Natural killer cell (primary cell): ENCODE results near the gene ELMOD3. TPM values are rescaled to one million over a fixed set of nuclear protein-coding genes. Genes with fewer than 3 reads are reported as not detected.
"Not testable (repeated sequence)": the region's sequence is repeated elsewhere in the genome, so short reads cannot be mapped to it uniquely, and the experiment has no call there.

Experiments
- ATAC-seq, 3 donors: fragments of 150-1000 bp in 2 of 3; fragments of 200-7000 bp in 1 of 3; cut with Tn5 transposase; 1 replicate in 1 of 3; 2 replicates in 2 of 3; pipeline ENCODE4 v1.10.0; 2021; ENCODE audit warnings: mild to moderate bottlenecking in 2 of 3, moderate library complexity in 2 of 3
- DNase-seq, 2 donors: peaks; one replicate each; pipeline versions ENCODE4 v3.0.0 to v3.0.0-alpha.2; 2013 to 2021; ENCODE audit warnings: mixed read lengths in 1 of 2
- H3K27ac ChIP-seq: one replicate; pipeline ENCODE4 v1.5.1; 2013; ENCODE audit warnings: mild to moderate bottlenecking, low read length
- H3K27me3 ChIP-seq: one replicate; pipeline ENCODE4 v1.6.1; 2013; ENCODE audit warnings: low read length; ENCODE audit not compliant: control insufficient read depth, insufficient read depth
- H3K36me3 ChIP-seq: one replicate; pipeline ENCODE4 v1.6.1; 2013; ENCODE audit warnings: low read length; ENCODE audit not compliant: control insufficient read depth, insufficient read depth
- H3K4me1 ChIP-seq: one replicate; pipeline ENCODE4 v1.6.1; 2013; ENCODE audit warnings: low read length; ENCODE audit not compliant: control insufficient read depth, insufficient read depth
- H3K4me3 ChIP-seq: one replicate; pipeline ENCODE4 v1.5.1; 2013; ENCODE audit warnings: low read length
- H3K9me3 ChIP-seq: one replicate; pipeline ENCODE4 v1.6.1; 2013; ENCODE audit warnings: low read length; ENCODE audit not compliant: control insufficient read depth, insufficient read depth
- H3K27ac Mint-ChIP-seq, 2 donors: one replicate each; pipeline ENCODE4 v1.8.0; 2022; ENCODE audit warnings: mild to moderate bottlenecking in 2 of 2, mixed read lengths in 2 of 2, moderate library complexity in 1 of 2
- H3K27me3 Mint-ChIP-seq, 2 donors: one replicate each; pipeline ENCODE4 v1.8.0; 2022; ENCODE audit warnings: low read depth in 2 of 2, mixed read lengths in 2 of 2
- H3K36me3 Mint-ChIP-seq: one replicate; pipeline ENCODE4 v1.8.0; 2022; ENCODE audit warnings: mixed read lengths
- H3K4me1 Mint-ChIP-seq, 2 donors: one replicate each; pipeline ENCODE4 v1.8.0; 2022; ENCODE audit warnings: mixed read lengths in 2 of 2
- H3K4me3 Mint-ChIP-seq: one replicate; pipeline ENCODE4 v1.8.0; 2022; ENCODE audit warnings: mild to moderate bottlenecking, moderate library complexity, mixed read lengths
- H3K9me3 Mint-ChIP-seq, 2 donors: one replicate each; pipeline ENCODE4 v1.8.0; 2022; ENCODE audit warnings: mixed read lengths in 2 of 2
- CTCF ChIP-seq: fragments of 200-600 bp; IDR thresholded peaks from one replicate; pipeline ENCODE4 v1.8.0; 2022; ENCODE audit warnings: antibody characterized with exemption
- WGBS: methylation state at CpG from one replicate; pipeline ENCODE4 v1.1.7; 2013; ENCODE audit warnings: missing lambda C conversion rate; ENCODE audit not compliant: insufficient coverage; 5-methylcytosine and 5-hydroxymethylcytosine counted together
- intact Hi-C: fragments of 100-400 bp; cut with micrococcal nuclease; formaldehyde crosslinking; loops from one replicate; pipeline ENCODE4 v1.14.2; 2022
- total RNA-seq, 4 donors: library from RNA; stranded (reverse); fragments of 120-200 nt in 1 of 4; gene quantifications; one replicate each; pipeline versions ENCODE4 v1.2.3 to v1.2.4, GENCODE V29; 2013 to 2022

The ELMOD3 gene
- total RNA-seq, 3 donors from 2014 or later (not counting 1 experiment from before 2014, with no cell fraction given), result 22.4 to 33.9 (median 24.8) TPM

- peaks cover 46 to 50% of the 10 kb centered on the region in 2 donors for H3K4me1 Mint-ChIP-seq
- no peak for TF ChIP-seq CTCF
- intact Hi-C loops, result no loop called here
- DNase-seq (no peak), ATAC-seq (no peak)
- H3K27me3 ChIP-seq, result no peaks in the 10 kb centered on the region
- no peaks in the 10 kb centered on the region for H3K9me3 ChIP-seq
- no peak overlapping the region for H3K27ac Mint-ChIP-seq
- H3K4me3 ChIP-seq, result no peak overlapping the region
- H3K4me1 ChIP-seq, result peaks cover 19% of the 10 kb centered on the region
- H3K36me3 ChIP-seq, result peaks cover 21% of the 10 kb centered on the region
- 96% methylated on average over 2 of the region's 2 CpGs for WGBS
- no peak overlapping the region for H3K4me3 Mint-ChIP-seq
- H3K27ac ChIP-seq, result no peak overlapping the region
- H3K9me3 Mint-ChIP-seq, result no peaks in the 10 kb centered on the region
- no peaks in the 10 kb centered on the region for H3K27me3 Mint-ChIP-seq
- H3K36me3 Mint-ChIP-seq, result no peaks in the 10 kb centered on the region
These were observed 1.6 kb downstream of the ELMOD3 start for GRCh38 chr2:85356186-85356585.

GRCh38 chr2:85357736-85358135 is 3.2 kb downstream of the ELMOD3 start:
- Histone ChIP-seq H3K4me3 (no peak overlapping the region), H3K9me3 (no peaks in the 10 kb centered on the region), H3K36me3 (peaks cover 29% of the 10 kb centered on the region), H3K27ac (no peak overlapping the region), H3K27me3 (no peaks in the 10 kb centered on the region), H3K4me1 (peaks cover 19% of the 10 kb centered on the region)
- H3K4me1 Mint-ChIP-seq, result peaks cover 46 to 48% of the 10 kb centered on the region in 2 donors
- intact Hi-C loops, result no loop called here
- H3K4me3 Mint-ChIP-seq, result no peak overlapping the region
- no peak for TF ChIP-seq CTCF
- ATAC-seq, result no peak
- no peaks in the 10 kb centered on the region for H3K9me3 Mint-ChIP-seq
- no peaks in the 10 kb centered on the region for H3K36me3 Mint-ChIP-seq
- H3K27me3 Mint-ChIP-seq, result no peaks in the 10 kb centered on the region
- no peak for DNase-seq
- 93% methylated on average over 3 of the region's 3 CpGs for WGBS
- peak overlapping the region in 1 of 2 donors; percentile 48 for H3K27ac Mint-ChIP-seq

GRCh38 chr2:85362653-85363387 is 8.3 kb downstream of the ELMOD3 start:
- peaks cover 11% of the 10 kb centered on the region in 2 donors for H3K4me1 Mint-ChIP-seq
- H3K4me1 ChIP-seq, H3K4me3 ChIP-seq, H3K9me3 Mint-ChIP-seq, H3K9me3 ChIP-seq, H3K36me3 Mint-ChIP-seq, DNase-seq, H3K27me3 ChIP-seq, H3K4me3 Mint-ChIP-seq, H3K27ac ChIP-seq, H3K27ac Mint-ChIP-seq, H3K27me3 Mint-ChIP-seq, intact Hi-C loops, ATAC-seq: not testable (repeated sequence)
- H3K36me3 ChIP-seq, result peaks cover 28% of the 10 kb centered on the region
- WGBS, result 95% methylated on average over 3 of the region's 5 CpGs

- H3K4me3 Mint-ChIP-seq, result no peak overlapping the region
- Histone ChIP-seq H3K36me3 (peaks cover 17% of the 10 kb centered on the region), H3K27ac (no peak overlapping the region), H3K27me3 (no peaks in the 10 kb centered on the region), H3K4me3 (no peak overlapping the region), H3K4me1 (no peaks in the 10 kb centered on the region), H3K9me3 (no peaks in the 10 kb centered on the region)
- ATAC-seq (no peak), DNase-seq (no peak)
- no peak overlapping the region for H3K27ac Mint-ChIP-seq
- TF ChIP-seq CTCF, result no peak
- intact Hi-C loops, result no loop called here
- no peaks in the 10 kb centered on the region for H3K9me3 Mint-ChIP-seq
- no peaks in the 10 kb centered on the region for H3K27me3 Mint-ChIP-seq
- 94% methylated on average over 5 of the region's 5 CpGs for WGBS
- peaks cover 7% of the 10 kb centered on the region for H3K36me3 Mint-ChIP-seq
- no peaks in the 10 kb centered on the region for H3K4me1 Mint-ChIP-seq
These were observed 12.6 kb downstream of the ELMOD3 start for GRCh38 chr2:85367180-85367579.
